PFSK-1 (cell line): ENCODE data around the gene KRT78.

Source experiments
- FOXP2 ChIP-seq: optimal IDR thresholded peaks from 2 replicates; pipeline ENCODE3; 2011; ENCODE audit warnings: borderline replicate concordance, control low read depth, inconsistent platforms; ENCODE audit not compliant: insufficient read depth; ENCODE audit errors: extremely low read length, extremely low read depth
- POLR2AphosphoS5 ChIP-seq: IDR thresholded peaks from 2 replicates; pipeline ENCODE4 v1.6.1; 2012; ENCODE audit warnings: low read depth, mild to moderate bottlenecking, control low read depth, low read length, moderate library complexity
- REST ChIP-seq, 2 experiments: IDR thresholded peaks; 2 replicates each; pipeline versions ENCODE4 v1.6.1 to v1.8.0; 2011 to 2012; ENCODE audit warnings: low read depth in 2 of 2, low read length in 2 of 2, control low read depth in 1 of 2, inconsistent platforms in 1 of 2, mild to moderate bottlenecking in 1 of 2, moderate library complexity in 1 of 2; ENCODE audit not compliant: insufficient read depth in 1 of 2
- SIN3A ChIP-seq: IDR thresholded peaks from 2 replicates; pipeline ENCODE4 v1.6.1; 2012; ENCODE audit warnings: mild to moderate bottlenecking, low read length, moderate library complexity, borderline replicate concordance; ENCODE audit not compliant: insufficient read depth
- TAF1 ChIP-seq: IDR thresholded peaks from 2 replicates; pipeline ENCODE4 v1.6.1; 2012; ENCODE audit warnings: low read length, control low read depth, borderline replicate concordance; ENCODE audit not compliant: insufficient read depth

KRT78 gene

GRCh38 chr12:52802442-52802841 is 46.4 kb downstream of the KRT78 start:
- TF ChIP-seq POLR2AphosphoS5 (no peak), FOXP2 (no peak), TAF1 (no peak), REST (IDR thresholded peaks at IDR 0.05; ENCODE audit: insufficient read depth in 1 of 2, low read depth in 2 of 2, low read length in 2 of 2) (no peak), SIN3A (no peak)

- TF ChIP-seq POLR2AphosphoS5, result no peak
- TF ChIP-seq FOXP2, result no peak
- TF ChIP-seq TAF1, result no peak
- TF ChIP-seq SIN3A, result no peak
- no peak for TF ChIP-seq REST (IDR thresholded peaks at IDR 0.05; ENCODE audit: insufficient read depth in 1 of 2, low read depth in 2 of 2, low read length in 2 of 2)
Measured at GRCh38 chr12:52801773-52802172, 47.0 kb downstream of the KRT78 start.

GRCh38 chr12:52800259-52800917 is 48.4 kb downstream of the KRT78 start:
- no peak for TF ChIP-seq SIN3A
- TF ChIP-seq FOXP2, result no peak
- no peak for TF ChIP-seq TAF1
- no peak for TF ChIP-seq POLR2AphosphoS5
- TF ChIP-seq REST (IDR thresholded peaks at IDR 0.05; ENCODE audit: insufficient read depth in 1 of 2, low read depth in 2 of 2, low read length in 2 of 2), result no peak

GRCh38 chr12:52799505-52800211 is 49.1 kb downstream of the KRT78 start:
- TF ChIP-seq REST (IDR thresholded peaks at IDR 0.05; ENCODE audit: insufficient read depth in 1 of 2, low read depth in 2 of 2, low read length in 2 of 2), result no peak
- TF ChIP-seq POLR2AphosphoS5, result no peak
- no peak for TF ChIP-seq SIN3A
- TF ChIP-seq FOXP2, result no peak
- TF ChIP-seq TAF1, result no peak
